MM.1S (cell line): ENCODE measurements around the gene BRI3.

Experiments
- DNase-seq: peaks from one replicate; pipeline ENCODE4 v3.0.0-alpha.2; 2015
- H2AFZ ChIP-seq: fragments of 300-600 bp; sonication (generic); 2 replicates; pipeline ENCODE4 v1.6.0; 2016; ENCODE audit warnings: antibody characterized with exemption, low read length
- H3F3A ChIP-seq: fragments of 300-600 bp; sonication (generic); 2 replicates; pipeline ENCODE4 v1.6.1; 2016; ENCODE audit warnings: mild to moderate bottlenecking, antibody characterized with exemption, low read length, moderate library complexity, mixed read lengths; ENCODE audit not compliant: insufficient read depth
- H3K27ac ChIP-seq: fragments of 300-600 bp; sonication (generic); 2 replicates; pipeline ENCODE4 v1.5.1; 2016; ENCODE audit warnings: mild to moderate bottlenecking, low read length
- H3K27me3 ChIP-seq: fragments of 300-600 bp; sonication (generic); replicated peaks from 2 replicates; pipeline ENCODE4 v1.6.0; 2016; ENCODE audit warnings: low read length; ENCODE audit not compliant: insufficient read depth
- H3K36me3 ChIP-seq: fragments of 300-600 bp; sonication (generic); replicated peaks from 2 replicates; pipeline ENCODE4 v1.6.1; 2016; ENCODE audit warnings: mild to moderate bottlenecking, low read length, mixed read lengths; ENCODE audit not compliant: insufficient read depth
- H3K4me1 ChIP-seq: fragments of 300-600 bp; sonication (generic); 2 replicates; pipeline ENCODE4 v1.6.1; 2016; ENCODE audit warnings: low read length, mixed read lengths
- H3K4me2 ChIP-seq: fragments of 300-600 bp; sonication (generic); 2 replicates; pipeline ENCODE4 v1.6.0; 2016; ENCODE audit warnings: low read depth, low read length
- H3K4me3 ChIP-seq: fragments of 300-600 bp; sonication (generic); 2 replicates; pipeline ENCODE4 v1.5.1; 2016; ENCODE audit warnings: low read length, mixed read lengths
- H3K79me2 ChIP-seq: fragments of 300-600 bp; sonication (generic); 2 replicates; pipeline ENCODE4 v1.6.1; 2016; ENCODE audit warnings: mixed run types, low read length, mixed read lengths
- H3K9ac ChIP-seq: fragments of 300-600 bp; sonication (generic); 2 replicates; pipeline ENCODE4 v1.6.1; 2016; ENCODE audit warnings: low read length, mixed read lengths
- H3K9me2 ChIP-seq: fragments of 300-600 bp; sonication (generic); replicated peaks from 2 replicates; pipeline ENCODE4 v1.6.1; 2016; ENCODE audit warnings: mild to moderate bottlenecking, low read length, mixed read lengths; ENCODE audit not compliant: insufficient read depth
- H3K9me3 ChIP-seq: fragments of 300-600 bp; sonication (generic); replicated peaks from 2 replicates; pipeline ENCODE4 v1.6.1; 2016; ENCODE audit warnings: mild to moderate bottlenecking, low read length, mixed read lengths; ENCODE audit not compliant: insufficient read depth
- H4K20me1 ChIP-seq: fragments of 300-600 bp; sonication (generic); 2 replicates; pipeline ENCODE4 v1.6.1; 2016; ENCODE audit warnings: mild to moderate bottlenecking, low read length, moderate library complexity, mixed read lengths; ENCODE audit not compliant: insufficient read depth
- CTCF ChIP-seq: fragments of 300-600 bp; sonication (generic); IDR thresholded peaks from 2 replicates; pipeline ENCODE4 v1.5.1; 2016; ENCODE audit warnings: antibody characterized with exemption, low read length, mixed read lengths
- EZH2 ChIP-seq: fragments of 300-600 bp; sonication (generic); optimal IDR thresholded peaks from 2 replicates; pipeline ENCODE3; 2017; ENCODE audit warnings: low read depth, mild to moderate bottlenecking, antibody characterized with exemption, low read length, mixed read lengths
- EZH2phosphoT487 ChIP-seq: fragments of 300-600 bp; sonication (generic); IDR thresholded peaks from 2 replicates; pipeline ENCODE4 v1.6.1; 2018; ENCODE audit warnings: antibody characterized with exemption, low read length

The BRI3 gene

GRCh38 chr7:98233219-98234070 is 48.0 kb upstream of the BRI3 start:
- no peak overlapping the region for H3K4me2 ChIP-seq
- TF ChIP-seq EZH2 (no peak), CTCF (no peak), EZH2phosphoT487 (no peak)
- no peaks in the 10 kb centered on the region for H3K27me3 ChIP-seq
- no peaks in the 10 kb centered on the region for H3K36me3 ChIP-seq
- no peak overlapping the region for H3K4me3 ChIP-seq
- H2AFZ ChIP-seq, result no peak overlapping the region
- no peaks in the 10 kb centered on the region for H3K9me2 ChIP-seq
- H3F3A ChIP-seq, result no peaks in the 10 kb centered on the region
- H3K4me1 ChIP-seq, result no peaks in the 10 kb centered on the region
- H4K20me1 ChIP-seq, result no peaks in the 10 kb centered on the region
- no peak overlapping the region for H3K9ac ChIP-seq
- H3K27ac ChIP-seq, result no peak overlapping the region
- DNase-seq, result no peak
- no peaks in the 10 kb centered on the region for H3K79me2 ChIP-seq
- no peaks in the 10 kb centered on the region for H3K9me3 ChIP-seq

GRCh38 chr7:98234429-98235147 is 46.9 kb upstream of the BRI3 start:
- no peaks in the 10 kb centered on the region for H4K20me1 ChIP-seq

GRCh38 chr7:98235901-98236300 is 45.6 kb upstream of the BRI3 start:
- Histone ChIP-seq H3K4me3 (no peak overlapping the region), H3F3A (no peaks in the 10 kb centered on the region), H2AFZ (no peak overlapping the region), H3K79me2 (no peaks in the 10 kb centered on the region), H3K9me2 (no peaks in the 10 kb centered on the region), H3K9me3 (no peaks in the 10 kb centered on the region), H3K4me1 (no peaks in the 10 kb centered on the region), H3K4me2 (no peak overlapping the region), H4K20me1 (no peaks in the 10 kb centered on the region), H3K27me3 (no peaks in the 10 kb centered on the region), H3K36me3 (no peaks in the 10 kb centered on the region), H3K9ac (no peak overlapping the region), H3K27ac (no peak overlapping the region)
- TF ChIP-seq CTCF (no peak), EZH2 (no peak), EZH2phosphoT487 (no peak)
- no peak for DNase-seq

More at GRCh38 chr7:98234429-98235147, 46.9 kb upstream of the BRI3 start:
- H3K79me2 ChIP-seq, result no peaks in the 10 kb centered on the region
- no peak overlapping the region for H3K4me2 ChIP-seq
- H3K9me2 ChIP-seq, result no peaks in the 10 kb centered on the region
- H3K9me3 ChIP-seq, result no peaks in the 10 kb centered on the region
- no peak overlapping the region for H2AFZ ChIP-seq
- H3K4me1 ChIP-seq, result no peaks in the 10 kb centered on the region
- H3K9ac ChIP-seq, result no peak overlapping the region
- H3K27ac ChIP-seq, result no peak overlapping the region
- TF ChIP-seq CTCF (no peak), EZH2phosphoT487 (no peak), EZH2 (no peak)
- no peak for DNase-seq
- no peaks in the 10 kb centered on the region for H3K36me3 ChIP-seq
- H3F3A ChIP-seq, result no peaks in the 10 kb centered on the region
- no peaks in the 10 kb centered on the region for H3K27me3 ChIP-seq
- no peak overlapping the region for H3K4me3 ChIP-seq
